ENCODE measurements around the gene PPHLN1.

DNA sequence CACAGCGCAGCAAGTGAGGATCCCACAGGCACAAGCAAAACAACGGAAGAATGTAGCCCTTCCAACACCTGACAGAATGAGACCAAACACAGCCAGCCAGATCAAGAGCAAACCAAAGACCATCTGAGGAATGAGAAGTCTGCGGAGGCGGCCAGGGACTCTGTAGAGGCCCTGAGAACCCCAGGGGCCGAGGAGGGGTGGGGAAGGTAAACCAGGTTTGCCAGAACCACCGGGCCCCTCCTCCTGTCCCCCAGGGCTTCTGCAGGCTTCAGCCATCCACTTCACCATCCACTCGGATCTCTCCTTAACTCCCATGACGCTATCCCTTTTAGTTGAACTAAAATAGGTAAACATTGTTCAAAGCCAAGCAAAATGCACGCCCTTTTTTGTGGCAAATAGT, 37.4 kb upstream of the PPHLN1 start:
- no peak for TF ChIP-seq POLR2A (IDR thresholded peaks at IDR 0.05)
- TF ChIP-seq, protein P1, sequence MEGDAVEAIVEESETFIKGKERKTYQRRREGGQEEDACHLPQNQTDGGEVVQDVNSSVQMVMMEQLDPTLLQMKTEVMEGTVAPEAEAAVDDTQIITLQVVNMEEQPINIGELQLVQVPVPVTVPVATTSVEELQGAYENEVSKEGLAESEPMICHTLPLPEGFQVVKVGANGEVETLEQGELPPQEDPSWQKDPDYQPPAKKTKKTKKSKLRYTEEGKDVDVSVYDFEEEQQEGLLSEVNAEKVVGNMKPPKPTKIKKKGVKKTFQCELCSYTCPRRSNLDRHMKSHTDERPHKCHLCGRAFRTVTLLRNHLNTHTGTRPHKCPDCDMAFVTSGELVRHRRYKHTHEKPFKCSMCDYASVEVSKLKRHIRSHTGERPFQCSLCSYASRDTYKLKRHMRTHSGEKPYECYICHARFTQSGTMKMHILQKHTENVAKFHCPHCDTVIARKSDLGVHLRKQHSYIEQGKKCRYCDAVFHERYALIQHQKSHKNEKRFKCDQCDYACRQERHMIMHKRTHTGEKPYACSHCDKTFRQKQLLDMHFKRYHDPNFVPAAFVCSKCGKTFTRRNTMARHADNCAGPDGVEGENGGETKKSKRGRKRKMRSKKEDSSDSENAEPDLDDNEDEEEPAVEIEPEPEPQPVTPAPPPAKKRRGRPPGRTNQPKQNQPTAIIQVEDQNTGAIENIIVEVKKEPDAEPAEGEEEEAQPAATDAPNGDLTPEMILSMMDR (IDR thresholded peaks at IDR 0.05 in 4 of 5, conservative IDR thresholded peaks at IDR 0.05 in 1 of 5): no peak

All from gastrocnemius medialis (tissue), 4 donors.